HL-60/S4 treated with retinoic acid at 250 ng/mL for 4 days and 3 days (cell line): ENCODE data around the gene RFPL2.
"Not testable (repeated sequence)": the region's sequence is repeated elsewhere in the genome, so short reads cannot be mapped to it uniquely, and the experiment has no call there.

Experiments
- in situ Hi-C: fragments of 300-500 bp; cut with MboI; formaldehyde crosslinking; loops from 2 replicates; pipeline ENCODE4 v1.7.0; 2022; ENCODE audit warnings: low sequenced_read_pairs

RFPL2 gene

GRCh38 chr22:32175683-32176644 lies 28.9 kb downstream of the RFPL2 start:
- in situ Hi-C loops = no loop called here

- in situ Hi-C loops = no loop called here
Measured at GRCh38 chr22:32175115-32175514, 29.8 kb downstream of the RFPL2 start.

- in situ Hi-C loops = no loop called here
Measured at GRCh38 chr22:32165681-32166080, 39.2 kb downstream of the RFPL2 start.

GRCh38 chr22:32164075-32164860 lies 40.6 kb downstream of the RFPL2 start:
- in situ Hi-C loops = no loop called here

GRCh38 chr22:32160411-32160810 lies 44.5 kb downstream of the RFPL2 start:
- in situ Hi-C loops = not testable (repeated sequence)

GRCh38 chr22:32158712-32159533 lies 46.0 kb downstream of the RFPL2 start, which contains the start of gene C22orf42:
C22orf42 (minus strand) TSS chr22:32159303; CDS start chr22:32159215, 88 bp downstream.
- in situ Hi-C loops = no loop called here

GRCh38 chr22:32157632-32158031 lies 47.2 kb downstream of the RFPL2 start:
- in situ Hi-C loops = not testable (repeated sequence)

GRCh38 chr22:32154727-32155126 lies 50.1 kb downstream of the RFPL2 start:
- in situ Hi-C loops = not testable (repeated sequence)

- in situ Hi-C loops = not testable (repeated sequence)
Measured at GRCh38 chr22:32151641-32152040, 53.2 kb downstream of the RFPL2 start.

- in situ Hi-C loops = not testable (repeated sequence)
Measured at GRCh38 chr22:32150647-32151046, 54.2 kb downstream of the RFPL2 start.

GRCh38 chr22:32148372-32148771 lies 56.5 kb downstream of the RFPL2 start:
- in situ Hi-C loops = loop anchor here (25.0 kb wide), 1 partner anchor 114 kb away; the partner anchor contains the start of gene SLC5A4

GRCh38 chr22:32147128-32147527 lies 57.7 kb downstream of the RFPL2 start:
- in situ Hi-C loops = loop anchor here (25.0 kb wide), 1 partner anchor 115 kb away; the partner anchor contains the start of gene SLC5A4

GRCh38 chr22:32144496-32145274 lies 60.2 kb downstream of the RFPL2 start:
- in situ Hi-C loops = loop anchor here (25.0 kb wide), 1 partner anchor 118 kb away; the partner anchor contains the start of gene SLC5A4

- in situ Hi-C loops = loop anchor here (25.0 kb wide), 1 partner anchor 120 kb away; the partner anchor contains the start of gene SLC5A4
Measured at GRCh38 chr22:32142600-32142999, 62.3 kb downstream of the RFPL2 start.

- in situ Hi-C loops = loop anchor here (25.0 kb wide), 1 partner anchor 122 kb away; the partner anchor contains the start of gene SLC5A4
Measured at GRCh38 chr22:32140688-32141087, 64.2 kb downstream of the RFPL2 start.
